Uterus (tissue), 2 donors: ENCODE results near the gene SLC25A25.

ENCODE experiments used
- CTCF ChIP-seq, 4 experiments: fragments of 200-600 bp in 2 of 4; fragments of 450-650 bp in 2 of 4; sonication (generic) in 2 of 4; IDR thresholded peaks; one replicate each; pipeline ENCODE4 v1.5.1; 2016 to 2019; ENCODE audit warnings: antibody characterized with exemption in 4 of 4, mild to moderate bottlenecking in 2 of 4, moderate library complexity in 1 of 4
- POLR2A ChIP-seq, 2 donors: fragments of 450-650 bp; IDR thresholded peaks; one replicate each; pipeline ENCODE4 v1.6.1; 2016; ENCODE audit warnings: antibody characterized with exemption in 2 of 2, mild to moderate bottlenecking in 1 of 2, moderate library complexity in 1 of 2

- TF ChIP-seq CTCF (IDR thresholded peaks at IDR 0.05) (no peak), POLR2A (IDR thresholded peaks at IDR 0.05) (no peak)
Measured at GRCh38 chr9:128042043-128042442, 26.0 kb upstream of the SLC25A25 start.
